Endothelial cell of umbilical vein (primary cell): ENCODE measurements around the gene KIF5C. TPM values are rescaled to one million over a fixed set of nuclear protein-coding genes. Genes with fewer than 3 reads are reported as not detected.

ENCODE experiments used
- BruUV-seq: library from RNA; stranded (reverse); fragments of 400-500 nt; replicated peaks from 2 replicates; lab custom pipeline; 2021; lab: Mats Ljungman, UMichigan
- CTCF ChIA-PET: fragments of 300-600, 350-600 bp; sonication (Branson Sonifier 250); formaldehyde crosslinking; loops from one replicate; lab custom pipeline; 2021; ENCODE audit warnings: antibody characterized with exemption, inconsistent platforms; lab: Charles Lee
- POLR2A ChIA-PET: fragments of 300-600, 350-600 bp; sonication (Branson Sonifier 250); formaldehyde crosslinking; loops from one replicate; lab custom pipeline; 2021; ENCODE audit warnings: antibody characterized with exemption, inconsistent platforms; lab: Charles Lee
- DNase-seq: peaks from one replicate; pipeline ENCODE4 v3.0.0-alpha.2; 2011; ENCODE audit warnings: low read depth, low spot score
- FAIRE-seq: peaks from 2 replicates; lab custom pipeline; 2011; peaks lifted over from hg19 to GRCh38; lab: Jason Lieb, UNC
- H2AFZ ChIP-seq: 2 replicates; pipeline ENCODE4 v1.6.0; 2012; ENCODE audit warnings: low read depth, low read length, control low read depth, inconsistent platforms
- H3K27ac ChIP-seq: 2 replicates; pipeline ENCODE4 v1.5.1; 2011; ENCODE audit warnings: low read depth, mild to moderate bottlenecking, control low read depth, low read length, moderate library complexity; ENCODE audit not compliant: insufficient read depth
- H3K27me3 ChIP-seq, 2 experiments: 2 replicates each; pipeline versions ENCODE4 v1.6.0 to v1.6.1; 2011; ENCODE audit warnings: low read length in 2 of 2, mixed read lengths in 1 of 2; ENCODE audit not compliant: control insufficient read depth in 2 of 2, insufficient read depth in 2 of 2
- H3K36me3 ChIP-seq, 2 experiments: 2 replicates in 1 of 2; 3 replicates in 1 of 2; pipeline ENCODE4 v1.5.1; 2011; ENCODE audit warnings: low read length in 2 of 2, mild to moderate bottlenecking in 1 of 2, moderate library complexity in 1 of 2; ENCODE audit not compliant: control insufficient read depth in 2 of 2, insufficient read depth in 2 of 2; ENCODE audit errors: extremely low read depth in 1 of 2
- H3K4me1 ChIP-seq: 3 replicates; pipeline ENCODE4 v1.5.1; 2011; ENCODE audit warnings: mild to moderate bottlenecking, low read length; ENCODE audit not compliant: control insufficient read depth, insufficient read depth; ENCODE audit errors: extremely low read depth
- H3K4me2 ChIP-seq: 2 replicates; pipeline ENCODE4 v1.6.1; 2011; ENCODE audit warnings: low read length, control low read depth, mixed read lengths; ENCODE audit not compliant: insufficient read depth
- H3K4me3 ChIP-seq, 3 experiments: fragments of 200-600 bp in 1 of 3; sonication (generic), shearing (Covaris generic) in 1 of 3; replicated peaks in 1 of 3; 2 replicates each; pipeline ENCODE4 v1.5.1; 2011 to 2016; ENCODE audit warnings: control low read depth in 3 of 3, low read length in 3 of 3, mild to moderate bottlenecking in 2 of 3, inconsistent platforms in 1 of 3, low read depth in 1 of 3, moderate library complexity in 1 of 3; ENCODE audit not compliant: insufficient read depth in 1 of 3
- H3K79me2 ChIP-seq: 2 replicates; pipeline ENCODE4 v1.6.0; 2012; ENCODE audit warnings: low read length, inconsistent platforms; ENCODE audit not compliant: control insufficient read depth, insufficient read depth
- H3K9ac ChIP-seq: replicated peaks from 2 replicates; pipeline ENCODE3; 2011; ENCODE audit warnings: low read length, control low read depth; ENCODE audit not compliant: insufficient read depth; ENCODE audit errors: extremely low read depth
- H3K9me1 ChIP-seq: replicated peaks from 3 replicates; pipeline ENCODE4 v1.6.0; 2011; ENCODE audit warnings: mild to moderate bottlenecking, low read length; ENCODE audit not compliant: control insufficient read depth, insufficient read depth; ENCODE audit errors: extremely low read depth
- H3K9me3 ChIP-seq: replicated peaks from 2 replicates; pipeline ENCODE4 v1.5.1; 2012; ENCODE audit warnings: low read length, inconsistent platforms; ENCODE audit not compliant: control insufficient read depth, insufficient read depth
- H4K20me1 ChIP-seq: replicated peaks from 2 replicates; pipeline ENCODE3; 2011; ENCODE audit warnings: mild to moderate bottlenecking, low read length; ENCODE audit not compliant: control insufficient read depth, insufficient read depth; ENCODE audit errors: extremely low read depth
- EZH2 ChIP-seq: IDR thresholded peaks from 2 replicates; pipeline ENCODE4 v1.6.1; 2012; ENCODE audit warnings: borderline replicate concordance, low read depth, mild to moderate bottlenecking, moderate library complexity, low read length, inconsistent platforms; ENCODE audit not compliant: severe bottlenecking
- FOS ChIP-seq: IDR thresholded peaks from 2 replicates; pipeline ENCODE4 v1.6.1; 2011; ENCODE audit warnings: mild to moderate bottlenecking, low read length, moderate library complexity, borderline replicate concordance; ENCODE audit not compliant: insufficient read depth
- GATA2 ChIP-seq: IDR thresholded peaks from 2 replicates; pipeline ENCODE4 v1.7.0; 2011; ENCODE audit warnings: low read depth, mild to moderate bottlenecking, moderate library complexity, mixed read lengths, low read length; ENCODE audit not compliant: insufficient read length, insufficient read depth
- JUN ChIP-seq: IDR thresholded peaks from 2 replicates; pipeline ENCODE4 v1.6.1; 2011; ENCODE audit warnings: borderline replicate concordance, low read depth; ENCODE audit not compliant: insufficient read length, insufficient read depth
- MYC ChIP-seq: IDR thresholded peaks from one replicate; pipeline ENCODE4 v1.6.1; 2011; ENCODE audit warnings: mild to moderate bottlenecking, low read depth, low read length
- POLR2A ChIP-seq: IDR thresholded peaks from 2 replicates; pipeline ENCODE4 v1.6.1; 2012; ENCODE audit warnings: low read depth, mild to moderate bottlenecking, control low read depth, low read length
- POLR2AphosphoS5 ChIP-seq: IDR thresholded peaks from 2 replicates; pipeline ENCODE4 v1.6.1; 2012; ENCODE audit warnings: low read depth, mild to moderate bottlenecking, control low read depth, low read length, moderate library complexity; ENCODE audit not compliant: insufficient read depth
- dilution Hi-C: fragments of 300-500 bp; cut with MboI; formaldehyde crosslinking; loops from one replicate; pipeline ENCODE4 v1.15.0; 2019; ENCODE audit warnings: low sequenced_read_pairs; ENCODE audit not compliant: extremely low pct_ligation_motif_present
- intact Hi-C: fragments of 100-400 bp; cut with micrococcal nuclease; formaldehyde crosslinking; loops from one replicate; pipeline ENCODE4 v1.10.0; 2022
- polyA plus RNA-seq, 4 experiments: library from polyadenylated mRNA; depleted of rRNA in 3 of 4; stranded (reverse) in 3 of 4; unstranded in 1 of 4; fragments of >200 nt; gene quantifications; 2 replicates each; pipeline versions ENCODE4 v1.2.1 to v1.2.3, GENCODE V29; 2011 to 2012; ENCODE audit warnings: missing spikeins in 1 of 4
- total RNA-seq: library from RNA; stranded (reverse); gene quantifications from 2 replicates; pipeline ENCODE4 v1.2.3, GENCODE V29; 2021
- TF ChIP-seq, protein P1 (sequence below): IDR thresholded peaks from 2 replicates; pipeline ENCODE4 v1.6.1; 2011; ENCODE audit not compliant: insufficient read depth, insufficient read length
- TF ChIP-seq, protein P2 (sequence below), 2 donors: IDR thresholded peaks; 1 replicate in 1 of 2; 2 replicates in 1 of 2; pipeline ENCODE4 v1.5.1; 2011; ENCODE audit warnings: low read length in 2 of 2, mild to moderate bottlenecking in 2 of 2, moderate library complexity in 2 of 2, control low read depth in 1 of 2, inconsistent platforms in 1 of 2, low read depth in 1 of 2; ENCODE audit not compliant: insufficient read depth in 1 of 2; ENCODE audit errors: extremely low read depth in 1 of 2

Gene KIF5C
- total and polyA plus RNA-seq, 2 donors (not counting 3 experiments of a cell fraction or from before 2014, with no cell fraction given) = 0.01 to 0.55 TPM

DNA sequence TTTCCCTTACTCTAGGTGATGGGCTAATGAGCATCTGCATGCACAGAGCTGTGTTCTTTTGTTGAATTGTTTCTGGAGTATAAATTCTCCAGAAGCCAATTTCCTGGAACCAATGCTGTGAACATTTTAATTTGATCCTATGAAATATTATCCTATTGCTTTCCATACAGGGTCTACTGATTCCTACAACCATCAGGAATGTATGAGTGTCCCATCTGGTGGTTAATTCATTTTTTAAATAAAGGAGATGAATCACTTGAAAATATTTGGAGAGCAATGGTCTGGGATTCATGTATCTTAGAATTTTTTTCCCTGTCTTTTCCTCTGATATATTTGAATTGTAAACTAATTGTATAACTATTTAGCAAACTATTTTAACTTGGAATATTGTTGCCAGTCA lies 14.0 kb downstream of the KIF5C start:
- Histone ChIP-seq H3K79me2 (no peaks in the 10 kb centered on the region), H3K36me3 (no peaks in the 10 kb centered on the region), H3K9me3 (no peaks in the 10 kb centered on the region), H2AFZ (no peak overlapping the region), H3K9me1 (no peaks in the 10 kb centered on the region), H3K27me3 (peaks cover 29 to 35% of the 10 kb centered on the region in 2 experiments), H3K9ac (no peak overlapping the region), H3K4me3 (no peak overlapping the region), H3K4me2 (no peak overlapping the region), H3K27ac (no peak overlapping the region), H3K4me1 (no peaks in the 10 kb centered on the region), H4K20me1 (no peaks in the 10 kb centered on the region)
- ChIA-PET POLR2A (no interaction called here), CTCF (no interaction called here)
- intact Hi-C loops (no loop called here), dilution Hi-C loops (no loop called here)
- no TSS peak for BruUV-seq
- DNase-seq (no peak), FAIRE-seq (no peak)
- TF ChIP-seq FOS = no peak
- TF ChIP-seq, protein P1, sequence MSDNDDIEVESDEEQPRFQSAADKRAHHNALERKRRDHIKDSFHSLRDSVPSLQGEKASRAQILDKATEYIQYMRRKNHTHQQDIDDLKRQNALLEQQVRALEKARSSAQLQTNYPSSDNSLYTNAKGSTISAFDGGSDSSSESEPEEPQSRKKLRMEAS = no peak
- no peak for TF ChIP-seq MYC
- TF ChIP-seq, protein P2, sequence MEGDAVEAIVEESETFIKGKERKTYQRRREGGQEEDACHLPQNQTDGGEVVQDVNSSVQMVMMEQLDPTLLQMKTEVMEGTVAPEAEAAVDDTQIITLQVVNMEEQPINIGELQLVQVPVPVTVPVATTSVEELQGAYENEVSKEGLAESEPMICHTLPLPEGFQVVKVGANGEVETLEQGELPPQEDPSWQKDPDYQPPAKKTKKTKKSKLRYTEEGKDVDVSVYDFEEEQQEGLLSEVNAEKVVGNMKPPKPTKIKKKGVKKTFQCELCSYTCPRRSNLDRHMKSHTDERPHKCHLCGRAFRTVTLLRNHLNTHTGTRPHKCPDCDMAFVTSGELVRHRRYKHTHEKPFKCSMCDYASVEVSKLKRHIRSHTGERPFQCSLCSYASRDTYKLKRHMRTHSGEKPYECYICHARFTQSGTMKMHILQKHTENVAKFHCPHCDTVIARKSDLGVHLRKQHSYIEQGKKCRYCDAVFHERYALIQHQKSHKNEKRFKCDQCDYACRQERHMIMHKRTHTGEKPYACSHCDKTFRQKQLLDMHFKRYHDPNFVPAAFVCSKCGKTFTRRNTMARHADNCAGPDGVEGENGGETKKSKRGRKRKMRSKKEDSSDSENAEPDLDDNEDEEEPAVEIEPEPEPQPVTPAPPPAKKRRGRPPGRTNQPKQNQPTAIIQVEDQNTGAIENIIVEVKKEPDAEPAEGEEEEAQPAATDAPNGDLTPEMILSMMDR (IDR thresholded peaks at IDR 0.05; ENCODE audit: extremely low read depth in 1 of 2, insufficient read depth in 1 of 2, low read depth in 1 of 2, low read length in 2 of 2) = no peak
- no peak for TF ChIP-seq JUN
- TF ChIP-seq EZH2 = no peak
- TF ChIP-seq GATA2 = no peak
- no peak for TF ChIP-seq POLR2A
- TF ChIP-seq POLR2AphosphoS5 = no peak
